CD4-positive, alpha-beta T cell (primary cell): ENCODE measurements around the gene HP1BP3. TPM values are rescaled to one million over a fixed set of nuclear protein-coding genes. Genes with fewer than 3 reads are reported as not detected.

Source experiments
- ATAC-seq: fragments of 200-7000 bp; cut with Tn5 transposase; one replicate; pipeline ENCODE4 v1.10.0; 2022; ENCODE audit warnings: mild to moderate bottlenecking; ENCODE audit not compliant: poor library complexity
- CTCF ChIA-PET: fragments of 350-600 bp; sonication (Branson Sonifier 250); formaldehyde crosslinking; loops from one replicate; lab custom pipeline; 2021; ENCODE audit warnings: antibody characterized with exemption, inconsistent platforms; lab: Charles Lee
- POLR2A ChIA-PET: fragments of 350-600 bp; sonication (Branson Sonifier 250); formaldehyde crosslinking; loops from one replicate; lab custom pipeline; 2021; ENCODE audit warnings: antibody characterized with exemption, inconsistent platforms; lab: Charles Lee
- DNase-seq, 14 experiments: peaks; one replicate each; pipeline ENCODE4 v3.0.0-alpha.2; 2013 to 2020; ENCODE audit warnings: mixed read lengths in 2 of 14
- H3K27ac ChIP-seq, 2 donors: one replicate each; pipeline versions ENCODE4 v1.5.1 to v1.7.0; 2013; ENCODE audit warnings: low read length in 2 of 2, low read depth in 1 of 2, mild to moderate bottlenecking in 1 of 2
- H3K27me3 ChIP-seq, 2 experiments: 1 replicate in 1 of 2; 2 replicates in 1 of 2; pipeline versions ENCODE4 v1.6.1 to v1.7.0; 2013; ENCODE audit warnings: low read length in 2 of 2, control low read depth in 1 of 2, mild to moderate bottlenecking in 1 of 2, moderate library complexity in 1 of 2; ENCODE audit not compliant: insufficient read depth in 2 of 2, control insufficient read depth in 1 of 2
- H3K36me3 ChIP-seq: one replicate; pipeline ENCODE4 v1.6.1; 2013; ENCODE audit warnings: low read length, control low read depth; ENCODE audit not compliant: insufficient read depth
- H3K4me1 ChIP-seq: one replicate; pipeline ENCODE4 v1.6.1; 2013; ENCODE audit warnings: low read length, control low read depth; ENCODE audit not compliant: insufficient read depth
- H3K4me3 ChIP-seq: one replicate; pipeline ENCODE4 v1.5.1; 2013; ENCODE audit warnings: mild to moderate bottlenecking, low read length, moderate library complexity
- H3K9me3 ChIP-seq, 2 experiments: 1 replicate in 1 of 2; 2 replicates in 1 of 2; pipeline versions ENCODE4 v1.6.1 to v1.7.0; 2013; ENCODE audit warnings: low read length in 2 of 2, mild to moderate bottlenecking in 2 of 2, control low read depth in 1 of 2, moderate library complexity in 1 of 2; ENCODE audit not compliant: control insufficient read depth in 1 of 2, insufficient read depth in 1 of 2
- H3K27ac Mint-ChIP-seq: one replicate; pipeline ENCODE4 v1.8.0; 2020; ENCODE audit warnings: mixed read lengths
- H3K27me3 Mint-ChIP-seq: one replicate; pipeline ENCODE4 v1.8.0; 2021; ENCODE audit warnings: mixed read lengths
- H3K36me3 Mint-ChIP-seq: one replicate; pipeline ENCODE4 v1.8.0; 2021; ENCODE audit warnings: low read depth, mixed read lengths
- H3K4me1 Mint-ChIP-seq: one replicate; pipeline ENCODE4 v1.8.0; 2021; ENCODE audit warnings: low read depth, mixed read lengths
- H3K4me3 Mint-ChIP-seq: one replicate; pipeline ENCODE4 v1.8.0; 2020; ENCODE audit warnings: mild to moderate bottlenecking, mixed read lengths
- H3K9me3 Mint-ChIP-seq: one replicate; pipeline ENCODE4 v1.8.0; 2020; ENCODE audit warnings: mixed read lengths
- intact Hi-C, 2 experiments: fragments of 100-400 bp; cut with DNase I in 1 of 2; cut with micrococcal nuclease in 1 of 2; formaldehyde crosslinking; loops; one replicate each; pipeline versions ENCODE4 v1.15.1 to v1.9.0; 2023 to 2025; cut with DNase I, micrococcal nuclease
- total RNA-seq, 174 experiments: library from RNA in 2 of 174; stranded (reverse) in 2 of 174; gene quantifications; one replicate each; pipeline ENCODE4 v1.2.3 and lab custom pipeline; 2021 to 2026
- TF ChIP-seq, protein P1 (sequence below): fragments of 200-600 bp; IDR thresholded peaks from one replicate; pipeline ENCODE4 v1.8.0; 2022; ENCODE audit warnings: antibody characterized with exemption, mild to moderate bottlenecking

Gene HP1BP3
- total RNA-seq, 2 experiments from 2014 or later = 186 to 191 TPM

DNA sequence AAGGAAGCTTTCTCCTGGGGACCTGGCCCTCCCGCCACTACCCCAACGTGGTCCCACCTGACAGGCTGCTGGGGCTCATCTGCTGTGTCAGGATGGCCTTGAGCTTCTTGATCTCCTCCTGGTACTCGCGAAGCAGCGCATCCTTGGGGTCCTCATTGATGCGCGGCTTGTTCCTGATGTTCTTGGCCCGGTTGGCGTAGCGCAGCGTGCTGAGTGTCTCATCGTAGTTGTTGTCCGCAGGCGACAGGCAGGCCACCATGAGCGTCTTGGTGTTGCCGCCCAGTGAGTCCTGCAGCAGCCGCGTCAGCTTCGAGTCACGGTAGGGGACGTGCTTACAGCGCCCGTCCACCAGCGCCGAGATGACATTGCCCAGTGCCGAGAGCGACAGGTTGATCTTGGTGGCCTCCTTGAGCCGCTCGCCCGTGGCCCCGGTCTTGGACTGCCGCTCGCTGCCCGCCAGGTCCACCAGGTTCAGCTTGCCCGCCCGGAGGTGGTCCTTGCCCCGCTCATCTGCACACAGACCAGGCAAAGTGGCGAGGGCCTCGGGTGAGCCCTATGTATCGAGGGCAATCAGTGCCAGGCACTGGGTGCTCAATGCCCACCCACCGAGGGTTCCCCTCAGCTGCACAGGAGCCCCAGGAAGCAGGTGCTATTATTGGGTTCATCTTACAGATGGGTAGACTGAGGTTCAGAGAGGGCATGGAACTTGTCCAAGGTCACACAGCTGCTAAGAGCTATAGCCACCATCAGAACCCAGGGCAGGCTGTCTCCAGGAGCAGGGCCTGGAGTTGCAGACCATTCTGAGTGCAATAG, 82.5 kb downstream of the HP1BP3 start:
- Mint-ChIP-seq H3K36me3 (no peaks in the 10 kb centered on the region), H3K4me1 (no peaks in the 10 kb centered on the region), H3K27ac (no peak overlapping the region), H3K9me3 (no peaks in the 10 kb centered on the region), H3K4me3 (no peak overlapping the region), H3K27me3 (peaks cover 5% of the 10 kb centered on the region)
- TF ChIP-seq, protein P1, sequence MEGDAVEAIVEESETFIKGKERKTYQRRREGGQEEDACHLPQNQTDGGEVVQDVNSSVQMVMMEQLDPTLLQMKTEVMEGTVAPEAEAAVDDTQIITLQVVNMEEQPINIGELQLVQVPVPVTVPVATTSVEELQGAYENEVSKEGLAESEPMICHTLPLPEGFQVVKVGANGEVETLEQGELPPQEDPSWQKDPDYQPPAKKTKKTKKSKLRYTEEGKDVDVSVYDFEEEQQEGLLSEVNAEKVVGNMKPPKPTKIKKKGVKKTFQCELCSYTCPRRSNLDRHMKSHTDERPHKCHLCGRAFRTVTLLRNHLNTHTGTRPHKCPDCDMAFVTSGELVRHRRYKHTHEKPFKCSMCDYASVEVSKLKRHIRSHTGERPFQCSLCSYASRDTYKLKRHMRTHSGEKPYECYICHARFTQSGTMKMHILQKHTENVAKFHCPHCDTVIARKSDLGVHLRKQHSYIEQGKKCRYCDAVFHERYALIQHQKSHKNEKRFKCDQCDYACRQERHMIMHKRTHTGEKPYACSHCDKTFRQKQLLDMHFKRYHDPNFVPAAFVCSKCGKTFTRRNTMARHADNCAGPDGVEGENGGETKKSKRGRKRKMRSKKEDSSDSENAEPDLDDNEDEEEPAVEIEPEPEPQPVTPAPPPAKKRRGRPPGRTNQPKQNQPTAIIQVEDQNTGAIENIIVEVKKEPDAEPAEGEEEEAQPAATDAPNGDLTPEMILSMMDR = no peak
- Histone ChIP-seq H3K36me3 (no peaks in the 10 kb centered on the region), H3K27me3 (no peaks in the 10 kb centered on the region), H3K9me3 (peaks cover 0 to 2% of the 10 kb centered on the region in 2 experiments), H3K4me3 (no peak overlapping the region), H3K27ac (no peak overlapping the region), H3K4me1 (no peaks in the 10 kb centered on the region)
- intact Hi-C loops = no loop called here
- ChIA-PET CTCF (no interaction called here), POLR2A (no interaction called here)
- no peak for DNase-seq
- ATAC-seq = no peak

- TF ChIP-seq, protein P1 = no peak
- Mint-ChIP-seq H3K4me3 (no peak overlapping the region), H3K27ac (no peak overlapping the region), H3K4me1 (no peaks in the 10 kb centered on the region), H3K27me3 (peaks cover 5% of the 10 kb centered on the region), H3K36me3 (no peaks in the 10 kb centered on the region), H3K9me3 (no peaks in the 10 kb centered on the region)
- intact Hi-C loops = no loop called here
- ChIA-PET POLR2A (no interaction called here), CTCF (no interaction called here)
- Histone ChIP-seq H3K4me3 (no peak overlapping the region), H3K4me1 (no peaks in the 10 kb centered on the region), H3K27ac (no peak overlapping the region), H3K27me3 (no peaks in the 10 kb centered on the region), H3K9me3 (no peaks in the 10 kb centered on the region), H3K36me3 (no peaks in the 10 kb centered on the region)
- ATAC-seq (no peak), DNase-seq (no peak)
Measured at GRCh38 chr1:20703124-20703756, 83.9 kb downstream of the HP1BP3 start.

- no peaks in the 10 kb centered on the region for H3K9me3 Mint-ChIP-seq
- CTCF ChIA-PET = no interaction called here
- DNase-seq (no peak), ATAC-seq (no peak)
- H3K27ac ChIP-seq = no peak overlapping the region
- no peaks in the 10 kb centered on the region for H3K27me3 ChIP-seq
- H3K4me3 ChIP-seq = no peak overlapping the region
- no peak overlapping the region for H3K27ac Mint-ChIP-seq
- H3K27me3 Mint-ChIP-seq = peaks cover 5% of the 10 kb centered on the region
- TF ChIP-seq, protein P1 = no peak
- H3K4me1 ChIP-seq = no peaks in the 10 kb centered on the region
- no peaks in the 10 kb centered on the region for H3K9me3 ChIP-seq
- no peaks in the 10 kb centered on the region for H3K36me3 ChIP-seq
- POLR2A ChIA-PET = no interaction called here
- no peaks in the 10 kb centered on the region for H3K36me3 Mint-ChIP-seq
- no peaks in the 10 kb centered on the region for H3K4me1 Mint-ChIP-seq
- no peak overlapping the region for H3K4me3 Mint-ChIP-seq
- intact Hi-C loops = no loop called here
Measured at GRCh38 chr1:20702416-20702815, 84.7 kb downstream of the HP1BP3 start.
